CD14-positive monocyte (primary cell): ENCODE results near the gene MAD1L1. TPM values are rescaled to one million over a fixed set of nuclear protein-coding genes. Genes with fewer than 3 reads are reported as not detected.

Experiments used
- DNase-seq, 3 donors: peaks; one replicate each; pipeline ENCODE4 v3.0.0-alpha.2; 2011 to 2022
- H2AFZ ChIP-seq: 2 replicates; pipeline ENCODE4 v1.6.0; 2012; ENCODE audit warnings: mild to moderate bottlenecking, low read depth, low read length, inconsistent platforms; ENCODE audit not compliant: insufficient read depth, poor library complexity, severe bottlenecking
- H3K27ac ChIP-seq, 2 donors: 1 replicate in 1 of 2; 2 replicates in 1 of 2; pipeline ENCODE4 v1.5.1; 2012 to 2013; ENCODE audit warnings: low read length in 2 of 2, control low read depth in 1 of 2, inconsistent platforms in 1 of 2, low read depth in 1 of 2, mild to moderate bottlenecking in 1 of 2
- H3K27me3 ChIP-seq, 2 donors: one replicate each; pipeline versions ENCODE4 v1.6.0 to v1.6.1; 2011 to 2013; ENCODE audit warnings: low read length in 2 of 2; ENCODE audit not compliant: control insufficient read depth in 2 of 2, insufficient read depth in 2 of 2
- H3K36me3 ChIP-seq, 2 donors: replicated peaks in 1 of 2; 1 replicate in 1 of 2; 2 replicates in 1 of 2; pipeline versions ENCODE4 v1.5.1 to v1.6.1; 2012 to 2013; ENCODE audit warnings: low read length in 2 of 2, control low read depth in 1 of 2, inconsistent platforms in 1 of 2, mild to moderate bottlenecking in 1 of 2; ENCODE audit not compliant: insufficient read depth in 2 of 2, control insufficient read depth in 1 of 2
- H3K4me1 ChIP-seq, 2 donors: 1 replicate in 1 of 2; 2 replicates in 1 of 2; pipeline versions ENCODE4 v1.5.1 to v1.6.1; 2012 to 2013; ENCODE audit warnings: low read length in 2 of 2, control low read depth in 1 of 2, inconsistent platforms in 1 of 2, mild to moderate bottlenecking in 1 of 2, moderate library complexity in 1 of 2; ENCODE audit not compliant: insufficient read depth in 2 of 2, control insufficient read depth in 1 of 2
- H3K4me2 ChIP-seq: replicated peaks from 2 replicates; pipeline ENCODE3; 2012; ENCODE audit warnings: low read length, moderate library complexity, mild to moderate bottlenecking; ENCODE audit not compliant: poor library complexity, severe bottlenecking; ENCODE audit errors: extremely low read depth
- H3K4me3 ChIP-seq, 3 experiments: fragments of 200-600 bp in 1 of 3; sonication (generic) in 1 of 3; replicated peaks in 1 of 3; 1 replicate in 2 of 3; 2 replicates in 1 of 3; pipeline ENCODE4 v1.5.1; 2011 to 2013; ENCODE audit warnings: low read length in 3 of 3, mild to moderate bottlenecking in 3 of 3, control low read depth in 2 of 3, low read depth in 2 of 3, inconsistent platforms in 1 of 3, moderate library complexity in 1 of 3
- H3K79me2 ChIP-seq: 2 replicates; pipeline ENCODE4 v1.6.0; 2012; ENCODE audit warnings: mild to moderate bottlenecking, control low read depth, inconsistent platforms, low read length, moderate library complexity; ENCODE audit not compliant: insufficient read depth
- H3K9ac ChIP-seq: 2 replicates; pipeline ENCODE4 v1.6.0; 2017; ENCODE audit warnings: low read length, mild to moderate bottlenecking; ENCODE audit not compliant: insufficient read depth, poor library complexity, severe bottlenecking
- H3K9me3 ChIP-seq, 2 donors: replicated peaks in 1 of 2; 1 replicate in 1 of 2; 2 replicates in 1 of 2; pipeline versions ENCODE4 v1.5.1 to v1.6.1; 2012 to 2013; ENCODE audit warnings: low read length in 2 of 2, control low read depth in 1 of 2; ENCODE audit not compliant: control insufficient read depth in 1 of 2, insufficient read depth in 1 of 2
- H4K20me1 ChIP-seq: 2 replicates; pipeline ENCODE4 v1.6.0; 2012; ENCODE audit warnings: mild to moderate bottlenecking, low read length, control low read depth, moderate library complexity; ENCODE audit not compliant: insufficient read depth
- H3K27ac Mint-ChIP-seq, 7 donors: one replicate each; pipeline ENCODE4 v1.8.0; 2020; ENCODE audit warnings: mild to moderate bottlenecking in 7 of 7, mixed read lengths in 7 of 7, moderate library complexity in 6 of 7, inconsistent platforms in 2 of 7
- H3K27me3 Mint-ChIP-seq, 3 donors: one replicate each; pipeline ENCODE4 v1.8.0; 2021 to 2022; ENCODE audit warnings: low read depth in 3 of 3, mild to moderate bottlenecking in 3 of 3, mixed read lengths in 3 of 3, moderate library complexity in 3 of 3, inconsistent platforms in 1 of 3
- H3K36me3 Mint-ChIP-seq, 2 donors: one replicate each; pipeline ENCODE4 v1.8.0; 2020; ENCODE audit warnings: mixed read lengths in 2 of 2, inconsistent platforms in 1 of 2, mild to moderate bottlenecking in 1 of 2
- H3K4me1 Mint-ChIP-seq: one replicate; pipeline ENCODE4 v1.8.0; 2020; ENCODE audit warnings: mild to moderate bottlenecking, mixed read lengths
- H3K4me3 Mint-ChIP-seq, 2 donors: one replicate each; pipeline ENCODE4 v1.8.0; 2020; ENCODE audit warnings: mild to moderate bottlenecking in 2 of 2, mixed read lengths in 2 of 2, moderate library complexity in 1 of 2
- H3K9me3 Mint-ChIP-seq, 7 donors: one replicate each; pipeline ENCODE4 v1.8.0; 2020 to 2022; ENCODE audit warnings: mixed read lengths in 7 of 7, mild to moderate bottlenecking in 6 of 7, moderate library complexity in 6 of 7, inconsistent platforms in 2 of 7
- CTCF ChIP-seq: fragments of 200-600 bp; IDR thresholded peaks from one replicate; pipeline ENCODE4 v1.8.0; 2022; ENCODE audit warnings: antibody characterized with exemption, mild to moderate bottlenecking
- WGBS: methylation state at CpG from one replicate; pipeline ENCODE4 v1.1.5; 2013; ENCODE audit warnings: missing lambda C conversion rate; ENCODE audit not compliant: insufficient coverage; 5-methylcytosine and 5-hydroxymethylcytosine counted together
- intact Hi-C, 2 donors: fragments of 100-400 bp; cut with micrococcal nuclease; formaldehyde crosslinking; loops; one replicate each; pipeline versions ENCODE4 v1.15.0 to v1.15.1; 2023
- polyA plus RNA-seq, 3 donors: library from polyadenylated mRNA; depleted of rRNA in 1 of 3; unstranded in 2 of 3; stranded (reverse) in 1 of 3; fragments of 300-500 nt in 2 of 3; fragments of >200 nt in 1 of 3; fragmentation: Illumina TruSeq in 2 of 3; gene quantifications; 1 replicate in 2 of 3; 2 replicates in 1 of 3; pipeline ENCODE4 v1.2.3, GENCODE V29; 2012 to 2021

Gene MAD1L1
- polyA plus RNA-seq, 3 donors, result 22.0 to 39.4 (median 33.2) TPM

GRCh38 chr7:2253525-2254244, 20.9 kb upstream of the MAD1L1 start:
- H3K27me3 ChIP-seq, result no peaks in the 10 kb centered on the region
- TF ChIP-seq CTCF, result no peak
- no peaks in the 10 kb centered on the region for H3K9me3 ChIP-seq
- Mint-ChIP-seq H3K4me3 (no peak overlapping the region), H3K27me3 (peaks cover 0 to 2% (median 2%) of the 10 kb centered on the region in 3 donors), H3K4me1 (peaks cover 16% of the 10 kb centered on the region), H3K9me3 (peaks cover 0 to 2% (median 0%) of the 10 kb centered on the region in 7 donors), H3K36me3 (peaks cover 43 to 57% of the 10 kb centered on the region in 2 donors), H3K27ac (no peak overlapping the region)
- peaks cover 14% of the 10 kb centered on the region in 2 donors for H3K4me1 ChIP-seq
- intact Hi-C loops, result no loop called here
- no peak overlapping the region for H3K4me2 ChIP-seq
- no peaks in the 10 kb centered on the region for H3K79me2 ChIP-seq
- H3K27ac ChIP-seq, result no peak overlapping the region
- no peak overlapping the region for H2AFZ ChIP-seq
- no peak for DNase-seq
- 95% methylated on average over 30 of the region's 32 CpGs for WGBS
- no peaks in the 10 kb centered on the region for H4K20me1 ChIP-seq
- no peak overlapping the region for H3K4me3 ChIP-seq
- H3K9ac ChIP-seq, result no peak overlapping the region
- peaks cover 36 to 46% of the 10 kb centered on the region in 2 donors for H3K36me3 ChIP-seq

GRCh38 chr7:2253021-2253420, 20.3 kb upstream of the MAD1L1 start:
- no peaks in the 10 kb centered on the region for H3K27me3 ChIP-seq
- H3K79me2 ChIP-seq, result no peaks in the 10 kb centered on the region
- no peak overlapping the region for H3K27ac ChIP-seq
- H3K9me3 ChIP-seq, result no peaks in the 10 kb centered on the region
- H4K20me1 ChIP-seq, result no peaks in the 10 kb centered on the region
- Mint-ChIP-seq H3K4me1 (peaks cover 22% of the 10 kb centered on the region), H3K4me3 (no peak overlapping the region), H3K9me3 (no peaks in the 10 kb centered on the region), H3K36me3 (peaks cover 42 to 51% of the 10 kb centered on the region in 2 donors), H3K27me3 (peaks cover 0 to 2% (median 2%) of the 10 kb centered on the region in 3 donors), H3K27ac (no peak overlapping the region)
- no peak overlapping the region for H3K9ac ChIP-seq
- H3K4me3 ChIP-seq, result no peak overlapping the region
- peaks cover 33 to 46% of the 10 kb centered on the region in 2 donors for H3K36me3 ChIP-seq
- WGBS, result 71% methylated on average over 9 of the region's 9 CpGs
- no peak for DNase-seq
- intact Hi-C loops, result no loop called here
- H3K4me1 ChIP-seq, result peaks cover 18 to 19% of the 10 kb centered on the region in 2 donors
- H3K4me2 ChIP-seq, result no peak overlapping the region
- TF ChIP-seq CTCF, result no peak
- no peak overlapping the region for H2AFZ ChIP-seq
